Effector memory CD4-positive, alpha-beta T cell (primary cell): ENCODE data around the gene FOXA3.

Source experiments
- DNase-seq, 3 donors: peaks; one replicate each; pipeline ENCODE4 v3.0.0-alpha.2; 2020
- H3K27ac ChIP-seq: 2 replicates; pipeline ENCODE4 v1.7.0; 2013; ENCODE audit warnings: mild to moderate bottlenecking, low read length, moderate library complexity; ENCODE audit not compliant: insufficient read depth, poor library complexity, severe bottlenecking
- H3K27me3 ChIP-seq: replicated peaks from 2 replicates; pipeline ENCODE4 v1.7.0; 2013; ENCODE audit warnings: mild to moderate bottlenecking, low read length; ENCODE audit not compliant: insufficient read depth, control insufficient read depth, poor library complexity, severe bottlenecking
- H3K36me3 ChIP-seq: 2 replicates; pipeline ENCODE4 v1.7.0; 2013; ENCODE audit warnings: mild to moderate bottlenecking, low read length, moderate library complexity; ENCODE audit not compliant: control insufficient read depth, insufficient read depth
- H3K4me1 ChIP-seq: 2 replicates; pipeline ENCODE4 v1.7.0; 2013; ENCODE audit warnings: low read length, mild to moderate bottlenecking; ENCODE audit not compliant: control insufficient read depth, insufficient read depth, poor library complexity, severe bottlenecking
- H3K4me3 ChIP-seq: 2 replicates; pipeline ENCODE4 v1.7.0; 2013; ENCODE audit warnings: low read length, low read depth, mild to moderate bottlenecking; ENCODE audit not compliant: insufficient read depth, poor library complexity, severe bottlenecking
- H3K9me3 ChIP-seq: 2 replicates; pipeline ENCODE4 v1.7.0; 2013; ENCODE audit warnings: mild to moderate bottlenecking, low read length, moderate library complexity; ENCODE audit not compliant: control insufficient read depth

FOXA3 gene

DNA sequence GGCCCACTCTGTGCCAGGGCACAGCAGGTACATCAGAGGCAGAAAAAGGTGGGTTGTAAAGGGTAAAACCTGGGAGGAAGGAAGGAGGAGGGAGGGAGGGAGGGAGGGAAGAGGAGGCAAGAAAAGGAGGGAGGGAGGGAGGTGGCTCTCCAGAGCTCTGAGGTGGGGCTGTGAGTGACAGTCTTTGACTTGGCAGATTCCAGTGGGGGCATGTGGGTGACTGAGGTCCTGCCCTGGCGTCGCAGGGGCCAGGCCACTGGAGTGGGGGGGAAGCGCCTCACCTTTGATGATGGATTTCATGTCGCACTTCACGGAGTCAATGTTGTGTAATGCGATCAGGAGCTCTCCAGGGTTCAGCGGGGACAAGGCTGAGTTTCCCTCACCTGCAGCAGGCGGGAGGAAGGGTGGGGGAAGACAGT is 43.0 kb upstream of the FOXA3 start:
- Histone ChIP-seq H3K27ac (no peak overlapping the region), H3K36me3 (peaks cover 41% of the 10 kb centered on the region), H3K4me1 (no peaks in the 10 kb centered on the region), H3K9me3 (no peaks in the 10 kb centered on the region), H3K27me3 (no peaks in the 10 kb centered on the region), H3K4me3 (no peak overlapping the region)
- DNase-seq = no peak

DNA sequence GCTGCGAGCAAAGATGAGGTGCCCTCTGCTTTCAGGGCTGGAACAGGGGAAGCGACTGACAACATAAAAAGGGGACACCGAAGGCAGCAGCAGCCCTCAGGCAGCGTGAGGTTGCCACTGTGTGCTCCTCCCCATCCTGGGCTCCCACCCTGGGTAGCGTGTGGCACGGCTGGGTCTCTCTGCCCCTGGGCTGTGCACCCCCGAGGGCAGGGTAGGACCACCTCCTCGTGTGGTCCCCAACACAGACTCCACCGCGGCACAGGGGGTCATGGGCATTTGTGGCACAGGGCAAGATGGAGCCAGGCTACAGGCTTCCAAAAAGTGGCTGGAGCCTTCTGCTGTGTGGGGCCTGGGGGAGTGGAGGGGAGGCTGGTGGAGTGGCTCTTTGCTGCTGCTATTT is 42.6 kb upstream of the FOXA3 start:
- Histone ChIP-seq H3K9me3 (no peaks in the 10 kb centered on the region), H3K27me3 (no peaks in the 10 kb centered on the region), H3K4me3 (no peak overlapping the region), H3K27ac (no peak overlapping the region), H3K36me3 (peaks cover 46% of the 10 kb centered on the region), H3K4me1 (no peaks in the 10 kb centered on the region)
- no peak for DNase-seq

DNA sequence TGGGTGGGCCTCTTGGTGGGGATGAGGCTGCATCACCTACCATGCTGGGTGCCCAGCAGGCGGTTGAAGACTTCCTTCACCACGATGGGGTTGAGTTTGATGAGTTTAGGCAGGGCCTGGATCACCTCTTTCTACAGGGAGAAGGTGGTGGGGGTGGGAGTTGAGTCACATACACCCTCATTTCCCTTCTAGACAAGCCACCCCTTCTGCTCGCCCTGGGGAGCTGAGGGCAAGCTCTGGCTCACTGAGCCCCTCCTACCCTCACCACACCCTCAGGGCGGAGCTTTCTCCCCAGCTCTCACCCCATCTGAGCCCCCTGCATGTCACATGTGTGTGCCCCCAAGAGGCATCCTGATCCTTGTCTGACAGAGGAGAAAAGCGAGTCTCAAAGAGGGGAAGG is 41.4 kb upstream of the FOXA3 start:
- Histone ChIP-seq H3K4me1 (no peaks in the 10 kb centered on the region), H3K36me3 (peaks cover 57% of the 10 kb centered on the region), H3K27me3 (no peaks in the 10 kb centered on the region), H3K4me3 (no peak overlapping the region), H3K9me3 (no peaks in the 10 kb centered on the region), H3K27ac (no peak overlapping the region)
- DNase-seq = no peak

GRCh38 chr19:45823182-45823581 is 40.9 kb upstream of the FOXA3 start:
- H3K27ac ChIP-seq = no peak overlapping the region
- H3K27me3 ChIP-seq = no peaks in the 10 kb centered on the region
- H3K36me3 ChIP-seq = peaks cover 62% of the 10 kb centered on the region
- H3K9me3 ChIP-seq = no peaks in the 10 kb centered on the region
- H3K4me3 ChIP-seq = no peak overlapping the region
- DNase-seq = no peak
- H3K4me1 ChIP-seq = no peaks in the 10 kb centered on the region

DNA sequence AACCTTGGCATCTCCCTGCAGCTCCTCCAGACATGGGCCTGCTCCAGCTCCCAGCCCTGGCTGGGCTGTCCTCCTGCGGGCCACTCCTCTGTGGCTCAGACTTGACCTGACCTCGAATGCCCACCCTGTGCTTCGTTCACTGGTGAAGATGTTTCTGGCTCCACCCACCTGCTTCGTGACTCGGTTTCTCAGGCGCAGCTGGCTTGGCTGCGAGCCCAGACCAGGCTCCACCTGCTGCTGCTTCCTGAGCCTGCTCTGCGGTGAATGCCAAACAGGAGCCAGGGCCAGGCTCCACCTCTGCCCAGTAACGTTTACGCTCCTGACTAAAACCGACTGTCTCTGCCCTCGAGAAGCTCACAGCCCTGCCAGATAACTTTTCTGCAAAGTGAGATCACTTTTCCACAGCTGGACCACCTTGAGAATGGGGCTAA is 40.1 kb upstream of the FOXA3 start:
- Histone ChIP-seq H3K36me3 (peaks cover 70% of the 10 kb centered on the region), H3K9me3 (no peaks in the 10 kb centered on the region), H3K27me3 (no peaks in the 10 kb centered on the region), H3K4me1 (no peaks in the 10 kb centered on the region), H3K27ac (no peak overlapping the region), H3K4me3 (no peak overlapping the region)
- no peak for DNase-seq

- Histone ChIP-seq H3K27ac (no peak overlapping the region), H3K27me3 (no peaks in the 10 kb centered on the region), H3K4me3 (no peak overlapping the region), H3K4me1 (no peaks in the 10 kb centered on the region), H3K9me3 (no peaks in the 10 kb centered on the region), H3K36me3 (peaks cover 77% of the 10 kb centered on the region)
- DNase-seq = no peak
These were observed 39.4 kb upstream of the FOXA3 start for GRCh38 chr19:45824531-45825262.

DNA sequence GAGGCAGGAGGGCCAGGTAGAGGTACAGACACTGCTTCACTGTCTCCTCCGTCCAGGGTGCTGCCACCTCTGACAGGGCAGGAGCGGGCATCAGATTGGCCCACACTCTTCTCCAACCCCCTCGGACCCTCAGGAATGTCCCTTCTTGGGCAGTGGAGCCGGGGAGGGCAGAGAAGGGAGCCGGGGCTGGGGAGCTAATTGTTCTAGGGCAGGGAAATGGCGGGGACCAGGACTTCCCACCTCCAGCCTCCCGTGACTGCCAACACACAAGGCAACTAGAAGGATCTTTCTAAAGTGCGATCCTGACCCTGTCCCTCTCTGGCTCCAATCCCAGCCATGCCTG is 38.9 kb upstream of the FOXA3 start:
- no peak overlapping the region for H3K4me3 ChIP-seq
- no peaks in the 10 kb centered on the region for H3K27me3 ChIP-seq
- DNase-seq = no peak
- peaks cover 82% of the 10 kb centered on the region for H3K36me3 ChIP-seq
- no peak overlapping the region for H3K27ac ChIP-seq
- H3K9me3 ChIP-seq = no peaks in the 10 kb centered on the region
- no peaks in the 10 kb centered on the region for H3K4me1 ChIP-seq

DNA sequence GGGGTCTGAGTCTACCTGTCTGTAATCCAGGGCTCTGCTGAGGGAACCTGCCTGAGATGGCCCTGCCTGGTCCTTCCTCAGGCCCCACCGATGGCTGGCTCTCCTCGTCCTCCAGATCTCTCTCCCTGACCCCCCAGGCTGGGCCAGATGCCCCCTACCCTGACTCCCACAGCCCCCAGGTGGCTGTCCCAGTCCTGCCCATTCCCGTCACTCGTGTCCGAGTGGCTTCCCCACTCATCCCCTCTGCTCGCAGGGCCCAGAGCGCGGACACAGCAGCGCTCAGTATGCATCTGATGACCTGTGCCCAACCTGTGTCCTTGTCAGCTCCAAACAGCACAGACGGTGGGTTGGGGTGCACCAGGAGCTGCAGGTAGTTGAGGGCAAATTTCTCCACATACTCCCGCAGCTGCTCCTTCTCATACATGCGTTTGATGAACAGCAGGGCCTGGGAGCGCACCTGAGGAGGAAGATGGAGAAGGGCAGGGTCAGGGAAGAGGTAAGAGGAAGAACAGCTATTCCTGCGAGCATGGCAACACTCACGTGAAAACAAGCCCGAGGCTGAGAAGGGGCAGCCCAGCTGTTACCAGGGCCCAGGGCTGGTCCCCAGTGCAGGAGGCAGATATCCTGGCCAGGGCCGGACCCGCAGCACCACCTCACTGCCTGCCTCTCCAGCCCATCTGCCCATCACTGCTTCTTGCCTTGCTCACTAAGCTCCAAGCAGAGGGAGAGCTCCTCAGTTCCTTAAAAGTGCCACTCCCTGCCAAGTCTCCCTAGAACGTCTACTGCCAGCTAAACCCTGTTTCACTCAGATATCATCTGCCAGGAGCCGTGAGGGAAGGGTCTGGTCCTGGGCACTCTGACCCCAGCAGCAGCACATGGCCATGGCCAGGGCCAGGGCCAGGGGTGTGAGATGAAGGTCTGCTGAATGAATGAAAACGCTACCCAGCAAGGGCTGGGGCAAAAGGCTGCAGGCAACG is 37.9 kb upstream of the FOXA3 start:
- Histone ChIP-seq H3K27ac (no peak overlapping the region), H3K4me3 (no peak overlapping the region), H3K4me1 (no peaks in the 10 kb centered on the region), H3K9me3 (no peaks in the 10 kb centered on the region), H3K36me3 (peaks cover 84% of the 10 kb centered on the region), H3K27me3 (no peaks in the 10 kb centered on the region)
- DNase-seq = no peak

DNA sequence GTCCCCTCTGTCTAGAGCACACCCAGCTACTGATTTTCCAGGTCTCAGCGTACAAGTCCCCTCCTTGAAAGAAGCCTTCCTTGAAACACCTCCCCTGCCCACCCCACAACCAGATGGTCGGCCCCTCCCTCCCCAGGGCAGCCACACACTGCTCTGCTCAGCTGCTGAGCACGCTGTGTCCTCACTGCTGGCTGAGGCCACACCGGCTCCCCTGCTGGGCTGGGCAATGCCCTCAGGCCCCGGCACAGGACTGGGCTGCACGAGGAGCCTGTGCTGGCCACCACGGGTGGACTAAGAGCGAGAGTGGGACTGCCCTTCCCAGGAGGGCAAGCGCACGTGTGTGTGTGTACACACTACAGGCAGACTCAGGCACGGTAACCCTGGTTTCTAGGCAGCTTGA is 37.2 kb upstream of the FOXA3 start:
- H3K27ac ChIP-seq = no peak overlapping the region

DNA sequence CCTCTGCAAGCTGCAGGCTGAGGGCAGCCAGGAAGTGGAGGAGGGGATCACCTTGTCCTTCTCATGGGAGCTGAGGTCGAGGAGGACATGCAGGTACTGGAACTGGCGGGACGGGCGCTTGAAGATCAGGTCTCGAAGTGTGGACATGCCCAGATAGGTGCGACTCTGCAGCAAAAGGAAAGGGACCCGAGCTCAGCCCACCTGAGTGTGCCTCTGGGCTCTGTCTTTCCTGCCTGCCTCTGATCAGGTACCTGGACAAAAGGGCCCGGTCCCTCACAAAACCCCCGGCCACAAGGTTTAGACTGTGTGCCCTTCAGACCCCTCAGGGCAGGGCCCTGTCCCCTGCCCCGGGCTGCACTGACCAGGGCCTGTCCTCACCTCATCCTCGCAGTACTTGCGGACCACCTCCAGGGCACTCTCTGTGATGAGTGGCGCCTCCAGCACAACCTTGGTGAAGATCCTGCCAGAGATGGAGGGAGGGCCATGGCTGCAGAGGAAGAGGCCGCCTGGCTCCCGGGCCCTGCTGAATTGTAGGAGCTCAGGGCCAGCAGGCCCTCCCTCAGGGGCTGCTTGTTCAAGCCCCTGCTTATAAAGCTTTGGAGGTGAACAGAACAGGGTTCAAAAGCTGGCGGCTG is 36.5 kb upstream of the FOXA3 start:
- no peaks in the 10 kb centered on the region for H3K9me3 ChIP-seq
- no peak overlapping the region for H3K4me3 ChIP-seq
- H3K36me3 ChIP-seq = peaks cover 91% of the 10 kb centered on the region
- no peak overlapping the region for H3K27ac ChIP-seq
- no peak for DNase-seq
- H3K4me1 ChIP-seq = no peaks in the 10 kb centered on the region
- no peaks in the 10 kb centered on the region for H3K27me3 ChIP-seq

More for the DNA sequence above, 37.2 kb upstream of the FOXA3 start:
- no peaks in the 10 kb centered on the region for H3K27me3 ChIP-seq
- peaks cover 90% of the 10 kb centered on the region for H3K36me3 ChIP-seq
- H3K4me3 ChIP-seq = no peak overlapping the region
- no peak for DNase-seq
- H3K9me3 ChIP-seq = no peaks in the 10 kb centered on the region
- H3K4me1 ChIP-seq = no peaks in the 10 kb centered on the region
